ENCODE measurements around the gene TRIM34.

DNA sequence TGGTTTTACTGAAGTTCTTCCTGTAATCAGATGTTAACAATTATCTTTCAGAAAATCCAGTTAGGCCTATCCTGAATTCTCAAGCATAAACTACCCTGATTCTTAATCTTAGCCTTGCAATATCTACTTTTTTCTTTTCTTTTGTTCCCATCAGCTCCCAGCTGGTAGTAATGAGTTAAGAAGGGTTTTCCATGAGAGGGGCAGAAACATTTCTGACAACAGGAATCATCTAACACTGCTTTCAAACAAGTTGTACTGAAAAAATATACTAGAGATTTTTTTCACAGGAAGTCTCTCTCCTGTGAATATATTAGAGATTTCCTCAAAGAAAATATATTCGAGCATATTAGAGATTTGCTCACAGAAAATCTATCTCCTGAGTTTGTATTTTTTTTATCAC lies 31.7 kb upstream of the TRIM34 start:
- TF ChIP-seq, protein P1, sequence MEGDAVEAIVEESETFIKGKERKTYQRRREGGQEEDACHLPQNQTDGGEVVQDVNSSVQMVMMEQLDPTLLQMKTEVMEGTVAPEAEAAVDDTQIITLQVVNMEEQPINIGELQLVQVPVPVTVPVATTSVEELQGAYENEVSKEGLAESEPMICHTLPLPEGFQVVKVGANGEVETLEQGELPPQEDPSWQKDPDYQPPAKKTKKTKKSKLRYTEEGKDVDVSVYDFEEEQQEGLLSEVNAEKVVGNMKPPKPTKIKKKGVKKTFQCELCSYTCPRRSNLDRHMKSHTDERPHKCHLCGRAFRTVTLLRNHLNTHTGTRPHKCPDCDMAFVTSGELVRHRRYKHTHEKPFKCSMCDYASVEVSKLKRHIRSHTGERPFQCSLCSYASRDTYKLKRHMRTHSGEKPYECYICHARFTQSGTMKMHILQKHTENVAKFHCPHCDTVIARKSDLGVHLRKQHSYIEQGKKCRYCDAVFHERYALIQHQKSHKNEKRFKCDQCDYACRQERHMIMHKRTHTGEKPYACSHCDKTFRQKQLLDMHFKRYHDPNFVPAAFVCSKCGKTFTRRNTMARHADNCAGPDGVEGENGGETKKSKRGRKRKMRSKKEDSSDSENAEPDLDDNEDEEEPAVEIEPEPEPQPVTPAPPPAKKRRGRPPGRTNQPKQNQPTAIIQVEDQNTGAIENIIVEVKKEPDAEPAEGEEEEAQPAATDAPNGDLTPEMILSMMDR (IDR thresholded peaks at IDR 0.05; ENCODE audit: low read length) = no peak
- TF ChIP-seq EZH2 (optimal IDR thresholded peaks at IDR 0.05; ENCODE audit: low read depth, low read length) (no peak), EZH2phosphoT487 (IDR thresholded peaks at IDR 0.05; ENCODE audit: low read length) (no peak)

Measured in MM.1S (cell line).